Stimulated activated CD8-positive, alpha-beta memory T cell treated with anti-CD3 and anti-CD28 coated beads, Interleukin-15, amount 100 ng/mL, for 48 hours (primary cell): ENCODE data around the gene PGK1.
"Not testable (repeated sequence)": the region's sequence is repeated elsewhere in the genome, so short reads cannot be mapped to it uniquely, and the experiment has no call there.

ENCODE experiments used
- DNase-seq, 2 donors: peaks; one replicate each; pipeline ENCODE4 v3.0.0-alpha.2; 2020; ENCODE audit warnings: low read depth in 2 of 2

The PGK1 gene

DNA sequence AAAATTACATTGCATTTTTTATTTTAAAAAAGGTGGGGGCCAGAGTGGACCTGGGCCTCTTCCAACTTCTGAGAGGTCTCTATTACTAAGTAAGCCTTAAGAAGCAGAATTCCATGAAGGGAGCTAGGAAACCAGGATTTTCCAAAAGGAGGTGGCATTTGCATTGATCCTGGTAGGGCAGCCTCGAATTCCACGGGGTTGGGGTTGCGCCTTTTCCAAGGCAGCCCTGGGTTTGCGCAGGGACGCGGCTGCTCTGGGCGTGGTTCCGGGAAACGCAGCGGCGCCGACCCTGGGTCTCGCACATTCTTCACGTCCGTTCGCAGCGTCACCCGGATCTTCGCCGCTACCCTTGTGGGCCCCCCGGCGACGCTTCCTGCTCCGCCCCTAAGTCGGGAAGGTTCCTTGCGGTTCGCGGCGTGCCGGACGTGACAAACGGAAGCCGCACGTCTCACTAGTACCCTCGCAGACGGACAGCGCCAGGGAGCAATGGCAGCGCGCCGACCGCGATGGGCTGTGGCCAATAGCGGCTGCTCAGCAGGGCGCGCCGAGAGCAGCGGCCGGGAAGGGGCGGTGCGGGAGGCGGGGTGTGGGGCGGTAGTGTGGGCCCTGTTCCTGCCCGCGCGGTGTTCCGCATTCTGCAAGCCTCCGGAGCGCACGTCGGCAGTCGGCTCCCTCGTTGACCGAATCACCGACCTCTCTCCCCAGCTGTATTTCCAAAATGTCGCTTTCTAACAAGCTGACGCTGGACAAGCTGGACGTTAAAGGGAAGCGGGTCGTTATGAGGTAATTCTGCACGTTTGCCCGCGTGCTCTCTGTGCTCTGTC lies at the start of gene PGK1:
TSS of gene PGK1 (plus strand) at position 626 of the 824 bp plus-strand sequence. CDS start at position 719, 93 bp downstream.
- peak; percentile 86 to 92 for DNase-seq

DNA sequence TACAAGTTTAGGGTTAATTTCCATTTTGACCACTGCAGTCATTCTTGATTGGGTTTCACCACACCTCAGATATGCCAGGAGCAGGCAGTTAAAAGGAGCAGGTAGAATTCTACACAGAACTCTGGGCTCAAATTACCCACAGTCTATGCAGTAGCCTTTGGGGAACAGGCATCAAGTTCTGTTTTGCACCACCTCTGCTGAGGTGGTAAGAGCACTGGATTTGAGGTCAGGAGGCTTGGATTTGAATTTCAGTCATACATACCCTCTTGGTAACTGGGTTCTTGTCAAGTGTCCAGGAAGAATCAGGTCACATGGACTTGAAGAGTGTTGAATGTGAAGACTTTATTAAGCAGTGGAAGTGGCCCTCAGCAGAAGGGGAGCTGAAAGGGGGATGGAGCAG lies 40.4 kb upstream of the PGK1 start:
- DNase-seq, result no peak

- DNase-seq, result no peak
Observed at GRCh38 chrX:78064152-78064551, 39.9 kb upstream of the PGK1 start.

GRCh38 chrX:78064698-78065601 lies 39.1 kb upstream of the PGK1 start:
- not testable (repeated sequence) for DNase-seq

DNA sequence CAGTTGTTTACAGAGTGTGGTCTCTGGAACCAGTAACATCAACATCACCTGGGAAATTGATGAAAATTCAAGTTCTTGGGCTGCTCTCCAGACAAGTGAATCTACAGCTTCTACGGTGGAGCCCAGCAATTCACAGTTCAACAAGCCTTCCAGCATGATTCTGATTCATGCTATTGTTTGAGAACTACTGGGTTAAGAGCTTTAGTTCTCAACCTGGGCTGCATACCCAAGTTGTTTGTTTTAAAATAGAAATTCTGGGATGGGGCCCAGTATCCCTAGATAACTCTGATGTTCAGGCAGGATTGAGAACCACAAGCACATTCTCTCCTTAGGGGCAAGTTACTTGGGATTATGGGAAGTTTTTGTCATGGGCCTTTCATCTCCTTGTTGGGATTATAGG lies 37.9 kb upstream of the PGK1 start:
- no peak for DNase-seq

DNA sequence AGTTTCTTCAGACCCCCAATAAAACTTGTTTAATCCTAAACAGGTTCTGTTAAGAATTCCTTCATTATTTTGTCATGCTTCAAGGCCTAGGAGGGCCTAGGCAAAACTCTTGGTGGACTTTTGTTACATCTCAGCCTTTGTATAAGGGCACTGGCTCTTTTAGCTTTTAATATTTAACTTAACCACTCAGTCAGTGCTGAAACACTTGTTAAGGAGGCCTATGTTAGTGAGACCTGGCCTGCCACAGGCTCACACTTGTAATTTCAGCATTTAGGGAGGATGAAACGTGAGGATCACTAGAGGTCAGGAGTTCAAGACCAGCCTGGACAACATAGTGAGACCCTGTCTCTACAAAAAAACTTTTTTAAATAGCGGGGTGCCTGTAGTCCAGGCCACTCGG lies 32.7 kb upstream of the PGK1 start:
- no peak for DNase-seq

GRCh38 chrX:78073147-78074077 lies 30.6 kb upstream of the PGK1 start:
- peak in 1 of 2 donors; percentile 29 for DNase-seq

DNA sequence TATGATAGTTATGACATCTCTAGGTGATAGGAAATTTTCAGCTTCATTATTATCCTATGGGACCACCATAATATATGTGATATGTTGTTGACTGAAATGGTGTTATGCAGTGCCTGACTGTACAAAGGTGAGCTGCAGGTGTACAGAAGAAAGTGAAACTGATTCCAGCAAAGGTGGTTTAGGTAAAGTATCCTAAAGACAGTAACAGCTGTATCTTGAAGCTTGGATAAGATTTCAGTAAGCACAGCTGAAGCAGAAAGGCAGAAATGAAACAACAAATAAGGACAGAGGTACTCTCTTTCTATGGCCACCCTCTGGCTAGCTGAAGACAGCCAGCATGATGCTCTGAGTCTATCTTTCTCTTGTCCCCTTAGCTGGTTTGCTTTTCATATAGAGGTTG lies 30.0 kb upstream of the PGK1 start:
- no peak for DNase-seq

- no peak for DNase-seq
Observed at GRCh38 chrX:78075787-78076389, 28.2 kb upstream of the PGK1 start.

GRCh38 chrX:78081413-78081812 lies 22.6 kb upstream of the PGK1 start:
- DNase-seq, result not testable (repeated sequence)

DNA sequence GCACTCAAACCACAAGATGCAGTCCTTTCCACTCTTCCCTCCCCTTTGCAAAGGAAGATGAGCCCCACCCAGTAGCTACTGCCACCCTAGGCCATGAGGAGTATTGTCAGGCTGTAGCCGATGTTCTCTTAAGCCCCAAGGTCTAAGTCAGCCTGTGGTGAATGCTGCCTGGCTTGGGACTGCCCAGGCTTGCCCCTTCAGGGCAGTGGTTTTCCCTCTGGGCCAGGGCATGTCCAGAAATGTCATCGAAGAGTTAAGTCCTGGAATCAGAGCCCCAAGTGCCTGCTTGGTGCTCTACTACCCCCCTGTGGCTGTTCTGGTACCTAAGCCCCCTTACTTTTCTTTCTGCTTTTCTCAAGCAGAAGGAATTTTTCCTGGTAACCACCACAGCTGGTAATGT lies 11.8 kb upstream of the PGK1 start:
- no peak for DNase-seq

DNA sequence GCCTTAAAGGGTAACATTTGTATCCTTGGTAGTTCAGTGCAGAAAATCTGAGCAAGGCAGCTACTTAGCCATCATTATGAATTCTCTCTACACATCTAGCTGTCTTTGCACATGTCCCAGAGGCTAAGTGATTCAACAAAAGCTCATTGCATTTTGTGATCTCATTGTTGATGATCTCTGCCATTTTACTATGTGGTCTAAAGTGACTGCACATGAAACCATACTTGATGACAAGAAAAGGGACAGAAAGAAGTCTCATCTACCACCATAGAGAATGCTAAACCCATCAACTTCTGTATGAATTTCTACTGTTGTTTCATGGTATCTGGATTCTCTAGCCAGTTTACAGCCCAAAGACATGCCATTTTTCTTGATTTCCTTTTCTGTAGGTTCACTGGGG lies 5.9 kb upstream of the PGK1 start:
- no peak for DNase-seq

DNA sequence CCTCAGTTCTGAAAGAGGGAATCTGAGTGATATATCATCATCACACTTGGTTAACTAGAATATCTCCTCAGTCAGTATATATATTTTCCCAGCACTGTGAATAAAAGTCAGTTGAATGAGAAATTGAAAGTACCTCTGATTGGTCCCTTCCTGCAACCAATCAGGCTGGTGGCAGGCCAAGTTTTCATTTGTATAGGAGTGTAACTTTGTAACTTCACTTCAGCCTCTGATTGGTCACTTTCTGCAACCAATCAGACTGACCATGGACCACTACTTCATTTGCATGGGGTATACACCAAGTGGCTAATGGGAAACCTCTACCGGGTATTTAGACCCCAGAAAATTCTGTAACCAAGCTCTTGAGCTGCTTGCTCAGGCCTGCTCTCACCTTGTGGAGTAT lies 2.0 kb upstream of the PGK1 start:
- no peak for DNase-seq

GRCh38 chrX:78103001-78103622 lies 936 bp upstream of the PGK1 start:
- DNase-seq, result no peak

DNA sequence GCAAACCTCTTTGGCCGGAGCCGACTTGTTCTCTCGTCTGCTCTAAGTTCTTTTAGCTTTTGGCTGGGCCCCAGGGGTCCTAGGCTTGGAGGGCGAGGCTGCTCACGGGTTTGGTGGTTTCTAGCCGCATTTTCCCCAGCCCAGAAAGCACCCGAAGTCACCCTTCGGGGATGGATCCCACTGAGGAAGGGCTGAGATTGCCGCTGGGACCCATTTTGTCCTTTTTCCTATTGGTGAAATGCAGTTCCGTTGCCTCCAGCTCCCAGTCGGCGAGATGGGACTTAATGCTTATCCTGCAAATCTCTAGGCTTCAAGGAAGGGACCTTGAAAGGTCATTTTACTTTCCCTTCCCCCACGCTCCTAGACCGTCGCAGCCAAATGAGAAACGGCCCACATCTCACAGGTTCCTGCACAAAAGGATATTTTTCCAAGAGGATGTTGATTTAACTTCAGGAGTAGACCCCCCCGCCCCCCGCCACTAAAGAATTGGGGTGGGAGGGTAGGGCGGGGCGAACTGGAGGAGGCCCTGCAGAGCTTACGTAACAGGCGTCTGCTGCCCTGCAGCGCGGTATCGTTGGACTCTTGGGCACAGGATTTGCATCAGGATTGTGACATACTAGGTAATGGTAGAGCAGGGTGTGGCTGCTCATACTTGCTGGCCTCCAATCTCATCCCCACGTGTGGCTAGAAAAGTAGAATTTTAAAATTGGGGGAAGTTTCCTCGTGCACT lies 564 bp downstream of the PGK1 start:
- DNase-seq, result no peak

DNA sequence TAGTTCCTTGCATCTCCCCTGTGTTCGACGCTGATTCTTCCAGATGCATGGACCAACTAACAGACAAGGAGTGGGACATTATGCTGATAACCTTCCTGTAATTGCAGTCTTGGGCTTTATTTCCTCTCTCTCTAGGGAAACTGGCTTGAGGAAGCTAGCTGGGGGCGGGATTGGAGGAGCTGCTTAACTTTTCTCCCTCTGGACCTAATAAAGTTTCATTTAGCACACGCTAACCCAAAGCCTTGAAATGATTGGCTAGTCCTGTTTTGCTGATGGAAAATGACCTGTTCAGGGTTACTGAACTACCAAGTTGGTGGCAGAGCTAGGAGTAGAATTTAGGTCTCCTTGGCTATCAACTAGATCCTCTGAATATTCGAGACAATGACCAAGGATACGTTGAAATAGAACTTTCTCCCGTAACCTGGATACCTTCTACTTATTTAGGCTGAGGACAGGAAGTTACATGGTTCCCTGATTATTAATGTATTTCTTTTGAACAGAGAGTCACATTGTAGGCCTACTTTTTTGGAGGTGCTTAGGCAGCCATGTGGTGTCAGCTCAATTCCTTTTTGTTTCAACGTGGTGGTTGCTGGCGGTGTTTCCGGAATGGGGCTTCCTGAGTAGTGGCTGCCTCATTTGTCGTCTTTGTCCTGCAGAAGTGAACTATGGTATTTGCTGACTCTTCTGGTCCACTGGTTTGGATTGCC lies 2.0 kb downstream of the PGK1 start:
- no peak for DNase-seq

DNA sequence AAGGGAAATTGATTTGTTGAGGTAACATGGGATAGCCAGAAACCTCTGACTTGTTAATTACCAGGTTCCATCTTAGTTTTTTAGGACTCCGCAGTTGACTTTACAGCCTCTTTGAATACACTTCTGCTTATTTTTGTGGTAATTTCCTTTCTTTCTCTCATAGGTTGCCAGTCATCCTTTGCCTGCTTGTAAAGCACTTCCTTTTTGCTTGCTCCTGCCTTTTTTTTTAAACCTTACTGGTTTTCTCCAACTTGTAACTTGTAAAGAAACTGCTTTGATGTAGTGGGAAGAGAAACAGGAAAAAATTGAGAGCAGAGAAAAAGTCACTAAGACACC lies 2.6 kb downstream of the PGK1 start:
- no peak for DNase-seq

DNA sequence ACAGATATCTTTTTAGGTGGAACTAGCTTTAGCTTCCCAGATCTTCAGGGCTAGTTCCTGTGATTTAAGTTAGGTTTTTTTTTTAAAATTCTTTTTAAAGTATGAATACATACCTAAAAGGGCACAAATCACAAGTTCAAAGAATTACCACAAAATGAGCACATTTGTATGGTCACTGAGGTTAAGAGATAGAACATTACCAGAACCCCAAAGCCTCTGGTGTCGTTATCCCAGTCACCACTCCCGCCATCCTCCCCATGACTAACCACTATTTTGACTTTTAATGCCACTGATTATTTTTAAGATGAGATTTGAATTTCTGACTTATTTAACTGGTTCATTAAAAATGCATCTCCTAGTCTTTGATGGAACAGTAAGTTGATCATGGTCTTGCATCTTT lies 5.4 kb downstream of the PGK1 start:
- DNase-seq, result no peak

GRCh38 chrX:78111140-78111931 lies 7.3 kb downstream of the PGK1 start:
- no peak for DNase-seq
